ENCODE data around the gene SRSF12.

- TF ChIP-seq, protein P1, sequence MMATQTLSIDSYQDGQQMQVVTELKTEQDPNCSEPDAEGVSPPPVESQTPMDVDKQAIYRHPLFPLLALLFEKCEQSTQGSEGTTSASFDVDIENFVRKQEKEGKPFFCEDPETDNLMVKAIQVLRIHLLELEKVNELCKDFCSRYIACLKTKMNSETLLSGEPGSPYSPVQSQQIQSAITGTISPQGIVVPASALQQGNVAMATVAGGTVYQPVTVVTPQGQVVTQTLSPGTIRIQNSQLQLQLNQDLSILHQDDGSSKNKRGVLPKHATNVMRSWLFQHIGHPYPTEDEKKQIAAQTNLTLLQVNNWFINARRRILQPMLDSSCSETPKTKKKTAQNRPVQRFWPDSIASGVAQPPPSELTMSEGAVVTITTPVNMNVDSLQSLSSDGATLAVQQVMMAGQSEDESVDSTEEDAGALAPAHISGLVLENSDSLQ (IDR thresholded peaks at IDR 0.05) = no peak
- TF ChIP-seq FOXM1 (IDR thresholded peaks at IDR 0.05; ENCODE audit: borderline replicate concordance) (no peak), NFRKB (IDR thresholded peaks at IDR 0.05) (no peak), SP1 (IDR thresholded peaks at IDR 0.05) (no peak), SUZ12 (IDR thresholded peaks at IDR 0.05) (no peak), HDGF (IDR thresholded peaks at IDR 0.05; ENCODE audit: borderline replicate concordance) (no peak), L3MBTL2 (conservative IDR thresholded peaks at IDR 0.05) (no peak), TARDBP (IDR thresholded peaks at IDR 0.05) (no peak)
These were observed 7.6 kb downstream of the SRSF12 start for GRCh38 chr6:89110284-89110683.
